Type B pancreatic cell (in vitro differentiated cells): Measurements from ENCODE around the gene SLC25A6. TPM values are rescaled to one million over a fixed set of nuclear protein-coding genes. Genes with fewer than 3 reads are reported as not detected.

Experiments used
- DNase-seq: peaks from one replicate; pipeline ENCODE4 v3.0.0; 2021; ENCODE audit warnings: mixed read lengths; ENCODE audit not compliant: unreplicated experiment; ENCODE audit errors: extremely low spot score
- H3K27ac Mint-ChIP-seq: 2 replicates; pipeline ENCODE4 v1.8.0; 2021; ENCODE audit warnings: mild to moderate bottlenecking, mixed read lengths
- H3K27me3 Mint-ChIP-seq: 2 replicates; pipeline ENCODE4 v1.8.0; 2021; ENCODE audit warnings: mixed read lengths
- H3K36me3 Mint-ChIP-seq: 2 replicates; pipeline ENCODE4 v1.8.0; 2021; ENCODE audit warnings: mixed read lengths
- H3K4me1 Mint-ChIP-seq: one replicate; pipeline ENCODE4 v1.8.0; 2021; ENCODE audit warnings: mixed read lengths; ENCODE audit not compliant: unreplicated experiment
- H3K4me3 Mint-ChIP-seq: 2 replicates; pipeline ENCODE4 v1.8.0; 2021; ENCODE audit warnings: mild to moderate bottlenecking, mixed read lengths
- H3K9me3 Mint-ChIP-seq: 2 replicates; pipeline ENCODE4 v1.8.0; 2021; ENCODE audit warnings: mixed read lengths
- CTCF ChIP-seq: fragments of 200-600 bp; sonication (generic); conservative IDR thresholded peaks from 2 replicates; pipeline ENCODE4 v1.5.0; 2021; ENCODE audit warnings: antibody characterized with exemption, mild to moderate bottlenecking
- long read RNA-seq: library from polyadenylated mRNA; unstranded; transcript quantifications from one replicate; pipeline ENCODE4 v2.0.0, GENCODE V29; 2020
- total RNA-seq: library from RNA; stranded (reverse); gene quantifications from 2 replicates; pipeline ENCODE4 v1.2.1, GENCODE V29; 2021; ENCODE audit warnings: low replicate concordance

Gene SLC25A6
- total RNA-seq: 489 and 568 TPM in 2 replicates
- long read RNA-seq, transcript SLC25A6-201 (4 exons, 2,062 nt): major isoform, 1,331 of 1,393 reads
- long read RNA-seq, partial matches to known transcripts: 21 of 1,393 reads
- long read RNA-seq, other reads (novel, unspliced or antisense): 41 of 1,393 reads

DNA sequence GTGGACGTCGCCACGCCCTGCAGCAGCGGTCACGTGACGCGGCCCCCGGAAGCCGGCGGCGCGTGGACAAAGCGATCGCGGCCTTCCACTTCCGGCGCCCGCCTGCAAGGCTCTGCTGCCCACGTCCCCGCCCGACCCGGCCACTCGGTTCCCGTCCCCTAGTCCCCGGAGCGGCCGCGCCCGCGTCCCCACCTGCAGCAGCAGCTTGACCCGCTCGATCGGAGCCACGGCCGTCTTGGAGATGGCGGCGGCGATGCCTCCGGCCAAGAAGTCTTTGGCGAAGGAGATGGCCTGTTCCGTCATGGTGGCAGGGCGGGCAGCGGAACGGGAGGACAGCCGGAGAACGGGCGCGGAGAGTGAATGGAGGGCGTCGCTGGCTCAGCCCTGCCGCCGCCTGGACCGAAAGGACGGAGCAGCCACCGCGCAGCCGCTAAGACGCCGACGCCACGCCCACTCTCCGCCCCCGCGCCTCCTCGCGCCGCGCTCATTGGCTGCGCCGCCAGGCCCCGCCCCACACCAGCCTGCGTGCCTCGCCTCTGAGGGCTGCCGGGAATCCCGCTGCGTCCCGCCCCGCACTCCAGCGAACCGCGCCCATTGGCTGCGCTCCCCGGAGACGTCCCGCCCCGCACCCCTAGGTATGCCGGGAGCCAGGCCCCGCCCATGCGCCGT is at the start of gene SLC25A6:
Gene SLC25A6 (minus strand): TSS at position 407 of the 669 bp plus-strand sequence. CDS start 104 bp downstream, at position 303.
- H3K27me3 Mint-ChIP-seq: no peaks in the 10 kb centered on the region
- H3K4me1 Mint-ChIP-seq: peaks cover 11% of the 10 kb centered on the region
- H3K27ac Mint-ChIP-seq: peak within 1 kb of the TSS; percentile 90
- DNase-seq: peak; percentile 100
- H3K9me3 Mint-ChIP-seq: no peaks in the 10 kb centered on the region
- peak; percentile 43 for TF ChIP-seq CTCF
- H3K4me3 Mint-ChIP-seq: peak within 1 kb of the TSS; percentile 92
- H3K36me3 Mint-ChIP-seq: peaks cover 19% of the 10 kb centered on the region

DNA sequence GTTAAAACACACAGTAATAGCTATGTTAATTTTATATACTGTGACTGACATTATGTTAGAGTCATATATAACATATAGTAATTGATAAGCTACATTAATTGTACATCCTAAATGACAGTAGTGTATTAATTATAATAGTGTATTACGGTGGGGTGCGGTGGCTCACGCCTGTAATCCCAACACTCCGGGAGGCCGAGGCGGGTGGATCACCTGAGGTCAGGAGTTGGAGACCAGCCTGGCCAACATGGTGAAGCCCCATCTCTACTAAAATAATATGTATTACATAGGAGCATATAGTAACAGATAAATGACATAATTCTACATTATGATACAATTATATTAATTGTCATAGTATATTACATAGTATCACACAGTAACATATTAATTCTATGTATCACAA is 48.6 kb upstream of the SLC25A6 start:
- peak; percentile 36 for DNase-seq
- peaks cover 10% of the 10 kb centered on the region for H3K9me3 Mint-ChIP-seq
- no peaks in the 10 kb centered on the region for H3K4me1 Mint-ChIP-seq
- H3K27ac Mint-ChIP-seq: no peak overlapping the region
- no peak overlapping the region for H3K4me3 Mint-ChIP-seq
- no peaks in the 10 kb centered on the region for H3K27me3 Mint-ChIP-seq
- peaks cover 36% of the 10 kb centered on the region for H3K36me3 Mint-ChIP-seq
- TF ChIP-seq CTCF: no peak

DNA sequence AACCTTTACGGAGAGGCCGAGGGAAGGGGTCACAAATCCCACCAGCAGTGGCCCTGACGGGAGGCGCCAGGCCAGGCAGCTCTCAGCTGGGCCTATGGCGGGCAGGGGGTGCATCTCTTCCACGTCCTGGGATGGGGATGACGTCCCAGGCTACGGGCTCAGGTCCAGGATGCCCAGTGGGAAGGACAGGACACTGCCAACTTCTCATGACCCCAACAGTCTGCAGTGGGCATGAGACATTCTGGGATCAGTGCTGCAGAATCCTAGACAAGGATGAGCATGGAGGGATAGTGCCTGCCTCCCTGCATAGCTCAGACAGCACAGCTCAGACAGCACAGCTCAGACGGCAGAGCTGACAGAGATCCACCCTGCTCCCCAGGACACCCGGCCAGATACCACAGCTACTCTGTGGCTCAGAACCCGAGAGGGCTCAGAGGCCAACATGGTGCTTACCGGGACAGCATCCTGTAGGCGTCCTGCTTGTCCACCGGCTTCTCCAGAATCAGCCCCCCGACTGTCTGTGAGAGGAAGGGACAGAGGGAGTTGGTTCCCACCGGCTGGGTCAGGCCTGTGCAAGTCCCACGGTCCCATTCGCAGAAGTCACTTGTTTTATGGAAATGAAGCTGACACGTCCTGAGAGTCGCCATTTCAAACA is 43.5 kb upstream of the SLC25A6 start:
- Mint-ChIP-seq H3K4me1 (no peaks in the 10 kb centered on the region), H3K27me3 (no peaks in the 10 kb centered on the region), H3K4me3 (no peak overlapping the region), H3K27ac (no peak overlapping the region), H3K9me3 (no peaks in the 10 kb centered on the region), H3K36me3 (peaks cover 22% of the 10 kb centered on the region)
- no peak for DNase-seq
- no peak for TF ChIP-seq CTCF

- no peak for DNase-seq
- Mint-ChIP-seq H3K4me1 (no peaks in the 10 kb centered on the region), H3K36me3 (peaks cover 25% of the 10 kb centered on the region), H3K9me3 (no peaks in the 10 kb centered on the region), H3K27me3 (no peaks in the 10 kb centered on the region), H3K27ac (no peak overlapping the region), H3K4me3 (no peak overlapping the region)
- TF ChIP-seq CTCF: no peak
Measured at GRCh38 chrX:1434871-1435240, 42.9 kb upstream of the SLC25A6 start.

DNA sequence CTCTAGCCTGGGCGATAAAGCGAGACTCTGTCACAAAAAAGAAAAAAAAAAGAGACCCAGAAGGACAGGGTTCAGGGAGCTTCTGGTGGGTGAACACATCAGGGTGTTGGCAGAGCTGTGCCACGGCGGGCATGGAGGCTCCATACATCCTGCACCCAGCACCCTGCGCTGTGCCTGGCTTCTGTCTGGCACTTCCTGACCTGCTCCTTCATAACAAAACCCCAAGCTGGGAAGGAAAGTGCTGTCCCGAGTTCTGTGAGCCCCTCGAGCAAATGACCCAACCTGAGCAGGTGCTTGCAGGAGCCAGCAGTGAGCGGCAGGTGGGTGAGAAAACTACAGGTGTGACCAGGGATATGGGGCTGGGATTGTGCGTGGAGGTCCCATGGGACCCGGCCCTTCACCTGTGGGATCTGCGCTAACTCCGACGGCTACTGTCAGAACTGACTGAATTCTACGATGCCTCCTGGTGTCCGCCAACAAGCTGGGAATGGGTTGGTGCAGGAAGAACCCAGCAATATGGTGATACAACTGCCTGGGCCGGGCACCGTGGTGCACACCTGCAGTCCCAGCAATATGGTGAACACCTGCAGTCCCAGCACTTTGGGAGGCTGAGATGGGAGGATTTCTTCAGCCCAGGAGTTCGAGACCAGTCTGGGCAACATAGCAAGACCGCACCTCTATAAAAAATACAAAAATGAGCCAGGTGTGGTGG is 41.9 kb upstream of the SLC25A6 start:
- no peaks in the 10 kb centered on the region for H3K4me1 Mint-ChIP-seq
- no peak for DNase-seq
- H3K4me3 Mint-ChIP-seq: no peak overlapping the region

More for the DNA sequence above, 41.9 kb upstream of the SLC25A6 start:
- H3K9me3 Mint-ChIP-seq: no peaks in the 10 kb centered on the region
- TF ChIP-seq CTCF: no peak
- no peaks in the 10 kb centered on the region for H3K27me3 Mint-ChIP-seq
- H3K36me3 Mint-ChIP-seq: peaks cover 23% of the 10 kb centered on the region
- H3K27ac Mint-ChIP-seq: no peak overlapping the region
